SK-N-SH (cell line): ENCODE results near the gene ZNF91.

Experiments used
- EZH2phosphoT487 ChIP-seq: fragments of 200-600 bp; sonication (generic); IDR thresholded peaks from 2 replicates; pipeline ENCODE4 v1.6.1; 2017; ENCODE audit warnings: low read depth, mixed run types, mild to moderate bottlenecking, antibody characterized with exemption, moderate library complexity, borderline replicate concordance
- FOXJ3 ChIP-seq: sonication (generic); formaldehyde crosslinking; IDR thresholded peaks from 2 replicates; pipeline ENCODE4 v1.5.1; 2020; ENCODE audit warnings: mild to moderate bottlenecking, missing genetic modification reagents
- JUND ChIP-seq: IDR thresholded peaks from 2 replicates; pipeline ENCODE4 v1.4.0; 2012
- TF ChIP-seq, protein P1 (sequence below): IDR thresholded peaks from 2 replicates; pipeline ENCODE4 v1.4.0; 2012; ENCODE audit warnings: low read depth

DNA sequence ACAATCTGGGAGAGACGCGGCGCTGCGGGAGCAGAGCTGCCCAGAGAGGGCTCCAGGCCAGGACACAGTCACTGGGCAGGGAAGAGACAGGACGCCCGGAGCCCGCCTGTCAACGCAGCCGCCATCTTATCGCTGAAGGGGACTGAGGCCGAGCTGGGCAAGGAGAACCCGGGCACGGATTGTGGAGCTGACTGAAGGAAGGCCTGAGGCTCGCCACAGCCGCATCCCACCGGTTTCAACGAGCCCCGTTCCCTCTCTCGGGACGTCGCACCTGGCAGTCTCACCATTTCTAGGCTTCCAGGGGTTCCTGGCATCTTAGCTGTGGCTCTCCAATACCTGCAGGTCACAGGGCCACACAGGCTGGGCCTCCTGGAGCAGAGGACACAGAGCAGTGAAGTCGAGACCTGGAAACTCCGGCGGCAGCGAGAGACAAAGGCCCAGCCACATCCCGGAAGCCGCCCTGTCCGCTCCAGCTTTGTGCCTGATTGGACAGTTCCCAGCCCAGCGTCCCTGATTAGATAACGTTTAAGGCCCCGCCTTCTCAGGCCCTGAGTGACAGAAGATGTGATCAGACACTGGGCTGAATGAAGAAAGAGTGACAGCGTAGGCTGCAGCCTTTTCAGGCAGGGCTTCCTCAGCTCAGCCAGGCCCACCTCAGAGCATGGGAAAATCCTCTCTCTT, at the start of gene ZNF91:
- no peak for TF ChIP-seq FOXJ3 (CRISPR knock-in tag)
- TF ChIP-seq EZH2phosphoT487 = no peak
- no peak for TF ChIP-seq JUND
- TF ChIP-seq, protein P1, sequence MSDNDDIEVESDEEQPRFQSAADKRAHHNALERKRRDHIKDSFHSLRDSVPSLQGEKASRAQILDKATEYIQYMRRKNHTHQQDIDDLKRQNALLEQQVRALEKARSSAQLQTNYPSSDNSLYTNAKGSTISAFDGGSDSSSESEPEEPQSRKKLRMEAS = peak; percentile 64; the same call in 1 of the 2 replicates
